ENCODE results near the gene ELMO1.

Gene ELMO1

GRCh38 chr7:37491919-37492694 is 43.4 kb upstream of the ELMO1 start:
- no peak for DNase-seq (ENCODE audit: low spot score)
- CTCF ChIA-PET, result interaction anchor here (0.6 to 1.0 kb wide), 3 partner anchors 132 to 907 kb away, joined by 3 to 4 read pairs (median 4); no protein-coding TSS in a partner anchor
- H3K27ac ChIP-seq, result no peak overlapping the region
- no peak for TF ChIP-seq CTCF (conservative IDR thresholded peaks at IDR 0.05; ENCODE audit: low read depth)
- POLR2A ChIA-PET (ENCODE audit: low non-redundant PET), result interaction anchor here (0.5 kb wide), 1 partner anchor 667 kb away, joined by 6 read pairs; no protein-coding TSS in a partner anchor

GRCh38 chr7:37489703-37490102 is 41.0 kb upstream of the ELMO1 start:
- no peak overlapping the region for H3K27ac ChIP-seq
- ChIA-PET CTCF (no interaction called here), POLR2A (ENCODE audit: low non-redundant PET) (no interaction called here)
- no peak for TF ChIP-seq CTCF (conservative IDR thresholded peaks at IDR 0.05; ENCODE audit: low read depth)
- DNase-seq (ENCODE audit: low spot score), result no peak

- CTCF ChIA-PET, result no interaction called here
- POLR2A ChIA-PET (ENCODE audit: low non-redundant PET), result no interaction called here
- H3K27ac ChIP-seq, result no peak overlapping the region
- TF ChIP-seq CTCF (conservative IDR thresholded peaks at IDR 0.05; ENCODE audit: low read depth), result no peak
- no peak for DNase-seq (ENCODE audit: low spot score)
Observed at GRCh38 chr7:37488163-37488764, 39.6 kb upstream of the ELMO1 start.

GRCh38 chr7:37484426-37485073 is 35.9 kb upstream of the ELMO1 start:
- ChIA-PET POLR2A (ENCODE audit: low non-redundant PET) (no interaction called here), CTCF (no interaction called here)
- no peak overlapping the region for H3K27ac ChIP-seq
- no peak for TF ChIP-seq CTCF (conservative IDR thresholded peaks at IDR 0.05; ENCODE audit: low read depth)
- DNase-seq (ENCODE audit: low spot score), result no peak

GRCh38 chr7:37483627-37484026 is 35.0 kb upstream of the ELMO1 start:
- no peak overlapping the region for H3K27ac ChIP-seq
- CTCF ChIA-PET, result no interaction called here
- DNase-seq (ENCODE audit: low spot score), result no peak
- POLR2A ChIA-PET (ENCODE audit: low non-redundant PET), result no interaction called here
- TF ChIP-seq CTCF (conservative IDR thresholded peaks at IDR 0.05; ENCODE audit: low read depth), result no peak

- no peak for DNase-seq (ENCODE audit: low spot score)
- ChIA-PET CTCF (no interaction called here), POLR2A (ENCODE audit: low non-redundant PET) (no interaction called here)
- H3K27ac ChIP-seq, result no peak overlapping the region
- no peak for TF ChIP-seq CTCF (conservative IDR thresholded peaks at IDR 0.05; ENCODE audit: low read depth)
Observed at GRCh38 chr7:37482953-37483352, 34.3 kb upstream of the ELMO1 start.
